UCSD-AML1 (cell line): ENCODE data around the gene ADRM1.

Experiments used
- DNase-seq: peaks from one replicate; lab custom pipeline; 2025; ENCODE audit not compliant: unreplicated experiment; lab: John Stamatoyannopoulos, UW

Gene ADRM1

GRCh38 chr20:62302341-62303061, at the start of gene ADRM1:
Gene ADRM1, plus strand, starts transcription at chr20:62302997. Its CDS starts 572 bp downstream, at chr20:62303569.
- peak; percentile 98 for DNase-seq

GRCh38 chr20:62253398-62253797, 49.4 kb upstream of the ADRM1 start:
- no peak for DNase-seq

- DNase-seq, result no peak
These were observed 48.6 kb upstream of the ADRM1 start for GRCh38 chr20:62254021-62254724.

- no peak for DNase-seq
These were observed 46.8 kb upstream of the ADRM1 start for GRCh38 chr20:62255976-62256375.

- no peak for DNase-seq
These were observed 44.1 kb upstream of the ADRM1 start for GRCh38 chr20:62258499-62259293.

GRCh38 chr20:62259294-62259565, 43.6 kb upstream of the ADRM1 start:
- DNase-seq, result no peak

- no peak for DNase-seq
These were observed 40.7 kb upstream of the ADRM1 start for GRCh38 chr20:62262064-62262463.

GRCh38 chr20:62263396-62263795, 39.4 kb upstream of the ADRM1 start:
- no peak for DNase-seq

GRCh38 chr20:62265365-62265764, 37.4 kb upstream of the ADRM1 start:
- DNase-seq, result no peak

- no peak for DNase-seq
These were observed 36.5 kb upstream of the ADRM1 start for GRCh38 chr20:62266340-62266739.

GRCh38 chr20:62266851-62267250, 35.9 kb upstream of the ADRM1 start:
- no peak for DNase-seq

GRCh38 chr20:62267543-62267942, 35.3 kb upstream of the ADRM1 start:
- DNase-seq, result no peak

- no peak for DNase-seq
These were observed 34.4 kb upstream of the ADRM1 start for GRCh38 chr20:62268228-62268900.

GRCh38 chr20:62269378-62269777, 33.4 kb upstream of the ADRM1 start:
- no peak for DNase-seq

GRCh38 chr20:62269871-62270270, 32.9 kb upstream of the ADRM1 start:
- DNase-seq, result no peak

- no peak for DNase-seq
These were observed 30.6 kb upstream of the ADRM1 start for GRCh38 chr20:62272200-62272599.

GRCh38 chr20:62273416-62273815, 29.4 kb upstream of the ADRM1 start:
- no peak for DNase-seq

GRCh38 chr20:62274332-62274950, 28.4 kb upstream of the ADRM1 start:
- no peak for DNase-seq

GRCh38 chr20:62275219-62275618, 27.6 kb upstream of the ADRM1 start:
- DNase-seq, result no peak

GRCh38 chr20:62276439-62276838, 26.4 kb upstream of the ADRM1 start:
- DNase-seq, result no peak

GRCh38 chr20:62277253-62277652, 25.5 kb upstream of the ADRM1 start:
- no peak for DNase-seq
